Thyroid gland (tissue), 4 donors: ENCODE measurements around the gene GAREM1.

Experiments used
- POLR2A ChIP-seq, 2 donors: fragments of 450-650 bp; IDR thresholded peaks; one replicate each; pipeline ENCODE4 v1.6.1; 2017; ENCODE audit warnings: antibody characterized with exemption in 2 of 2, mild to moderate bottlenecking in 2 of 2, moderate library complexity in 1 of 2
- TF ChIP-seq, protein P1 (sequence below), 6 experiments: fragments of 200-600 bp in 3 of 6; fragments of 450-650 bp in 3 of 6; sonication (generic) in 3 of 6; IDR thresholded peaks; one replicate each; pipeline ENCODE4 v1.5.1; 2016 to 2019; ENCODE audit warnings: antibody characterized with exemption in 6 of 6, mild to moderate bottlenecking in 2 of 6, inconsistent platforms in 1 of 6, moderate library complexity in 1 of 6

DNA sequence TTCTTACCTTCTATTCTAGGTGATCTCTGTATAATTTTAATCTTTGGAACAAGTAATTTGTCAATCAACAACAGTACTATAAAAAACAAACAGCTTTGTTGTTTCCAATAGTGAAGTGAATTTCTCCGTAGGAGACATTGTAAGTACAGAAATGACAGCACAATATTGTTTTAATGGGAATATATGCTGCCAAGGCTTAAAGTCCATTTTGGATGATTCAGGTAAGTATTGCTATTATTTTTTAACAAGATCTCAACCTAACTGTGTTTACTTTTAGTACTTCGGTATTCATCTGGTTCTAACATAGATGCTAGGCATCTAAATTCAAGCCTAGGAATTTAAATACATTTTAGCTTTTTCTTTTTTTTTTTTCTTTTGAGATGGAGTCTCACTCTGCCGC is 175.1 kb downstream of the GAREM1 start:
- TF ChIP-seq POLR2A (IDR thresholded peaks at IDR 0.05): no peak
- TF ChIP-seq, protein P1, sequence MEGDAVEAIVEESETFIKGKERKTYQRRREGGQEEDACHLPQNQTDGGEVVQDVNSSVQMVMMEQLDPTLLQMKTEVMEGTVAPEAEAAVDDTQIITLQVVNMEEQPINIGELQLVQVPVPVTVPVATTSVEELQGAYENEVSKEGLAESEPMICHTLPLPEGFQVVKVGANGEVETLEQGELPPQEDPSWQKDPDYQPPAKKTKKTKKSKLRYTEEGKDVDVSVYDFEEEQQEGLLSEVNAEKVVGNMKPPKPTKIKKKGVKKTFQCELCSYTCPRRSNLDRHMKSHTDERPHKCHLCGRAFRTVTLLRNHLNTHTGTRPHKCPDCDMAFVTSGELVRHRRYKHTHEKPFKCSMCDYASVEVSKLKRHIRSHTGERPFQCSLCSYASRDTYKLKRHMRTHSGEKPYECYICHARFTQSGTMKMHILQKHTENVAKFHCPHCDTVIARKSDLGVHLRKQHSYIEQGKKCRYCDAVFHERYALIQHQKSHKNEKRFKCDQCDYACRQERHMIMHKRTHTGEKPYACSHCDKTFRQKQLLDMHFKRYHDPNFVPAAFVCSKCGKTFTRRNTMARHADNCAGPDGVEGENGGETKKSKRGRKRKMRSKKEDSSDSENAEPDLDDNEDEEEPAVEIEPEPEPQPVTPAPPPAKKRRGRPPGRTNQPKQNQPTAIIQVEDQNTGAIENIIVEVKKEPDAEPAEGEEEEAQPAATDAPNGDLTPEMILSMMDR (IDR thresholded peaks at IDR 0.05): no peak
